GM19023 (cell line): Measurements from ENCODE around the gene CA9.

Experiments used
- ATAC-seq: cut with Tn5 transposase; IDR thresholded peaks from one replicate; pipeline ENCODE4 v1.9.1; 2021; ENCODE audit warnings: mild to moderate bottlenecking, moderate library complexity; ENCODE audit not compliant: unreplicated experiment

Gene CA9

GRCh38 chr9:35714123-35714522, 40.4 kb downstream of the CA9 start:
- no peak for ATAC-seq

- no peak for ATAC-seq
Observed at GRCh38 chr9:35714579-35715252, 41.0 kb downstream of the CA9 start.

GRCh38 chr9:35716230-35716629, 42.5 kb downstream of the CA9 start:
- no peak for ATAC-seq

GRCh38 chr9:35717132-35717870, 43.6 kb downstream of the CA9 start:
- no peak for ATAC-seq

GRCh38 chr9:35718721-35719511, 45.2 kb downstream of the CA9 start:
- ATAC-seq: no peak

- ATAC-seq: no peak
Observed at GRCh38 chr9:35719546-35719945, 45.8 kb downstream of the CA9 start.

GRCh38 chr9:35723426-35723825, 49.7 kb downstream of the CA9 start:
- no peak for ATAC-seq

GRCh38 chr9:35723908-35724307, 50.2 kb downstream of the CA9 start:
- no peak for ATAC-seq

- ATAC-seq: no peak
Observed at GRCh38 chr9:35725362-35725761, 51.6 kb downstream of the CA9 start.

- no peak for ATAC-seq
Observed at GRCh38 chr9:35726931-35727330, 53.2 kb downstream of the CA9 start.

- no peak for ATAC-seq
Observed at GRCh38 chr9:35727676-35728040, 53.9 kb downstream of the CA9 start.

- no peak for ATAC-seq
Observed at GRCh38 chr9:35728041-35728971, 54.6 kb downstream of the CA9 start.

GRCh38 chr9:35729101-35729500, 55.4 kb downstream of the CA9 start:
- ATAC-seq: no peak

GRCh38 chr9:35729700-35730485, 56.2 kb downstream of the CA9 start:
- ATAC-seq: no peak

- ATAC-seq: no peak
Observed at GRCh38 chr9:35730486-35730854, 56.7 kb downstream of the CA9 start.
